Type B pancreatic cell (in vitro differentiated cells): ENCODE data around the gene SERPINE2. TPM values are rescaled to one million over a fixed set of nuclear protein-coding genes. Genes with fewer than 3 reads are reported as not detected.

Source experiments
- DNase-seq: peaks from one replicate; pipeline ENCODE4 v3.0.0; 2021; ENCODE audit warnings: mixed read lengths; ENCODE audit not compliant: unreplicated experiment; ENCODE audit errors: extremely low spot score
- H3K27ac Mint-ChIP-seq: 2 replicates; pipeline ENCODE4 v1.8.0; 2021; ENCODE audit warnings: mild to moderate bottlenecking, mixed read lengths
- H3K27me3 Mint-ChIP-seq: 2 replicates; pipeline ENCODE4 v1.8.0; 2021; ENCODE audit warnings: mixed read lengths
- H3K36me3 Mint-ChIP-seq: 2 replicates; pipeline ENCODE4 v1.8.0; 2021; ENCODE audit warnings: mixed read lengths
- H3K4me1 Mint-ChIP-seq: one replicate; pipeline ENCODE4 v1.8.0; 2021; ENCODE audit warnings: mixed read lengths; ENCODE audit not compliant: unreplicated experiment
- H3K4me3 Mint-ChIP-seq: 2 replicates; pipeline ENCODE4 v1.8.0; 2021; ENCODE audit warnings: mild to moderate bottlenecking, mixed read lengths
- H3K9me3 Mint-ChIP-seq: 2 replicates; pipeline ENCODE4 v1.8.0; 2021; ENCODE audit warnings: mixed read lengths
- CTCF ChIP-seq: fragments of 200-600 bp; sonication (generic); conservative IDR thresholded peaks from 2 replicates; pipeline ENCODE4 v1.5.0; 2021; ENCODE audit warnings: antibody characterized with exemption, mild to moderate bottlenecking
- total RNA-seq: library from RNA; stranded (reverse); gene quantifications from 2 replicates; pipeline ENCODE4 v1.2.1, GENCODE V29; 2021; ENCODE audit warnings: low replicate concordance

The SERPINE2 gene
- total RNA-seq, 1 donor from 2014 or later: 37.4 TPM

GRCh38 chr2:224024270-224024669, 14.8 kb downstream of the SERPINE2 start:
- H3K27ac Mint-ChIP-seq: no peak overlapping the region
- DNase-seq: no peak
- no peak overlapping the region for H3K4me3 Mint-ChIP-seq
- no peaks in the 10 kb centered on the region for H3K4me1 Mint-ChIP-seq
- peaks cover 10% of the 10 kb centered on the region for H3K9me3 Mint-ChIP-seq
- TF ChIP-seq CTCF: no peak
- H3K36me3 Mint-ChIP-seq: no peaks in the 10 kb centered on the region
- H3K27me3 Mint-ChIP-seq: peaks cover 4% of the 10 kb centered on the region

DNA sequence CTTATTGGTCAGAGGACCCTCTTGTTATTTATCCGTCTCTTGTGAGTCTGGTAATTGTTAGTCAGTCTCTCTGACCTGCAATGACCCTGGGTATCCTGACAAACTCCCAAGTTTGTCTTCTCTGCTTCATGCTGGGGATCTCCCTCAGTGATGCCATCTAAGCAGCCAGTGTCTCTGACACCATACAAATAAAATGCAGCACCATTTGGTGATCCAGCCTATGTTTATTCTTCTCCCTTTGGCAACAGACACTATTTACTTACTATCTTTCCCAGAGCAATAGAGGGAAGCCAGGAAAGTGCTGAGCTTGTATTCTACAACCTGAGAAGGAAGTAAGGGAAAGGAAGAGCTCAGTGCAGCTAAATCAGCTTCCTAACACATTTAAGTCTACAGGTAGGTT, 15.9 kb downstream of the SERPINE2 start:
- H3K9me3 Mint-ChIP-seq: peaks cover 10% of the 10 kb centered on the region
- H3K4me1 Mint-ChIP-seq: no peaks in the 10 kb centered on the region

DNA sequence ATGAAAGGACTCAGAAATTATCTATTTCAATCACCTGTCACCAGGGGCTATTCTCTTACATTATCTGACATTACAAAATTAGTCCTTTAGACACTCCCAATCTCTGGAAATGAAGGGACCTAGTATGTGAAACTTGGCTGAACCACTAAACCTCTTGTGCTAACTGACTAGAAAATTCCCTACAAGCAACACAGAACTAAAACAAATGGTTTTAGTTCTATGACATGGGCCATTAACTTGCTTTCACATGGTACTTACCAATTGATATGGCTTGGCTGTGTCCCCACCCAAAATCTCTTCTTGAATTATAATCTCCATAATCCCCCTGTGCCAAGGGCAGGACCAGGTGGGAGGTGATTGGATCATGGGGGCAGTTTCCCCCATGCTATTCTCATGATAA, 16.6 kb downstream of the SERPINE2 start:
- Mint-ChIP-seq H3K27me3 (no peaks in the 10 kb centered on the region), H3K36me3 (no peaks in the 10 kb centered on the region), H3K9me3 (peaks cover 10% of the 10 kb centered on the region), H3K4me3 (no peak overlapping the region), H3K4me1 (no peaks in the 10 kb centered on the region), H3K27ac (no peak overlapping the region)
- DNase-seq: no peak
- no peak for TF ChIP-seq CTCF

More for the DNA sequence above, 15.9 kb downstream of the SERPINE2 start:
- TF ChIP-seq CTCF: no peak
- Mint-ChIP-seq H3K4me3 (no peak overlapping the region), H3K27ac (no peak overlapping the region), H3K27me3 (peaks cover 4% of the 10 kb centered on the region), H3K36me3 (no peaks in the 10 kb centered on the region)
- DNase-seq: no peak

DNA sequence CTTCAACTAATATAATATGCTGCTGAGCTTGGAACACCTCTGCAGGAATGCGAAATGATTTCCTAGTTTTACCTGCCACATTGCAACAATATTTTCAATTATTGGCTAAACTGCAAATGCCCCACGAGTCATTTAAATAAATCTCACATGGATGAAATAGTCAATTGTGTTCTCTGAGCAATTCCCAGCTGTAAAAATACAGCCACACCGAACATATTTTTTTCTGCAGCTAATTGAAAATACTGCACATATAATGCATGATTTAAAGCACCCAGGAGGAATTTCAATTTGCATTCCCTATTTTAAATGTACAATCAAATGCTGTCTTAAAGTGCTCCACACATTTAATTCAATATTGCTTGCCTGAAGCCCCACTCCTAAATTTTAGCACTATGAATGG, 18.6 kb downstream of the SERPINE2 start:
- H3K9me3 Mint-ChIP-seq: peaks cover 10% of the 10 kb centered on the region
- DNase-seq: no peak
- no peaks in the 10 kb centered on the region for H3K27me3 Mint-ChIP-seq
- H3K36me3 Mint-ChIP-seq: no peaks in the 10 kb centered on the region
- no peaks in the 10 kb centered on the region for H3K4me1 Mint-ChIP-seq
- no peak overlapping the region for H3K4me3 Mint-ChIP-seq
- no peak for TF ChIP-seq CTCF
- no peak overlapping the region for H3K27ac Mint-ChIP-seq

DNA sequence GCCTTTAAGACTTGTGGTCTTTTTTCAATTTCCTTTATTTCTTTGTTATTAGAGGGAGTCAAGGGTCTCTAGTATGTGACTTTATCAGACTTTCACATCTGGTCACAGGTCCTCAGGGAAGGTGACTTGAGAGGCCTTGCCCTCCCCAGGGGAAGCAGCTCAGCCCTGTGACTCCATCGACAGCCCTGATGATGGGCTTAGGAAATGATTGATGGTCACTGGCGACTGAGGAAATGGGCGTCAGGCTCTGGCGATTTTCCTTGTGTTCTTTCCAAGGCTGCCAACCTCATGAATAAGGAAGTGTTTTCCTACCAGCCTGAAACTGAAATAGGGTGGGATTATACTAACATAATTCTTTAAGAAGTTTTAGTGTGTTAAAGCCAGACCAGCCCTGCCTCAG, 21.1 kb downstream of the SERPINE2 start:
- Mint-ChIP-seq H3K27ac (no peak overlapping the region), H3K4me1 (no peaks in the 10 kb centered on the region), H3K4me3 (no peak overlapping the region), H3K36me3 (no peaks in the 10 kb centered on the region), H3K27me3 (no peaks in the 10 kb centered on the region), H3K9me3 (peaks cover 6% of the 10 kb centered on the region)
- TF ChIP-seq CTCF: no peak
- no peak for DNase-seq

- Mint-ChIP-seq H3K4me3 (no peak overlapping the region), H3K36me3 (no peaks in the 10 kb centered on the region), H3K27ac (no peak overlapping the region), H3K4me1 (no peaks in the 10 kb centered on the region), H3K9me3 (peaks cover 6% of the 10 kb centered on the region), H3K27me3 (no peaks in the 10 kb centered on the region)
- TF ChIP-seq CTCF: no peak
- no peak for DNase-seq
Measured at GRCh38 chr2:224016963-224017362, 22.1 kb downstream of the SERPINE2 start.
